Stimulated activated CD8-positive, alpha-beta memory T cell treated with anti-CD3 and anti-CD28 coated beads, Interleukin-15, amount 100 ng/mL, for 4 hours (primary cell): ENCODE results near the gene PPP2R5E.
A peak's percentile ranks its signal among the peaks of the same experiment; 100 is the strongest.
"Not testable (repeated sequence)": the region's sequence is repeated elsewhere in the genome, so short reads cannot be mapped to it uniquely, and the experiment has no call there.

Experiments
- DNase-seq, 2 donors: peaks; one replicate each; pipeline ENCODE4 v3.0.0-alpha.2; 2020; ENCODE audit warnings: low read depth in 2 of 2

PPP2R5E gene

GRCh38 chr14:63522511-63522910, 20.7 kb downstream of the PPP2R5E start:
- not testable (repeated sequence) for DNase-seq

GRCh38 chr14:63517354-63517753, 25.8 kb downstream of the PPP2R5E start:
- no peak for DNase-seq

DNA sequence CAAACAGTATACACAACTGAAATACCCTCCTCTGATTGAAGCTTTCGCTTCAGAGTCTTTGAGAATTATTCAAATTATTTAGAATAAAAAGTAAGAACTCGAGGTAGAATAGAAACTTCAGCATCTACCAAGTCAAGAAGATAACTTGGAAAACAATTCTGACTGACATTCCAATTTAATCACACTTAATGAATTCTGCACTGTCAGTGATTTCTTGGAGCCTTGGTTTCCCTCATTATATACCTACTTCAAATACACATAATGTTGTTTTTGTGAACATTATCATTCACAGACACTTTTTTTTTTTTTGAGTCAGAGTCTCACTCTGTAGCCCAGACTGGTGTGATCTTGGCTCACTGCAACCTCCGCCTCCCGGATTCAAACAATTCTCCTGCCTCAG, 27.9 kb downstream of the PPP2R5E start:
- DNase-seq, result no peak

DNA sequence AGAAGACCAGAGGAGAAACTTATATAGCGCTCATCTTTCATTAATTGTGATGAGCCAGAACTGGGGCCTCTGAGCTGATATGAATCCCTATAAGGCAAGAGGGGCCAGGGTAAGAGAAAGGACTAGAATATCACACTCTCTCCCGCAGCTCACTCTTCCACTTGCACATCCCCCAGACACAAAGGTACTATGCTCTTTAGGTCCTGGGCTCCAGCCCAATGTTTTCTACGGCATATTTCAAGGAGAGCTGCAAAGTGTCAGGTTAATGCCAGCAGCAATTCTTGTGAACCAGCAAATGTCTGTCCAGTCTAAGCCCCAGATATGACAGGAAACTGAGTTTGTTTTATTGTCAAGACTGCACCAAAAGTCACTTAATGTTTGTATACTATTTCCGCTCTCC, 29.4 kb downstream of the PPP2R5E start:
- DNase-seq, result no peak

DNA sequence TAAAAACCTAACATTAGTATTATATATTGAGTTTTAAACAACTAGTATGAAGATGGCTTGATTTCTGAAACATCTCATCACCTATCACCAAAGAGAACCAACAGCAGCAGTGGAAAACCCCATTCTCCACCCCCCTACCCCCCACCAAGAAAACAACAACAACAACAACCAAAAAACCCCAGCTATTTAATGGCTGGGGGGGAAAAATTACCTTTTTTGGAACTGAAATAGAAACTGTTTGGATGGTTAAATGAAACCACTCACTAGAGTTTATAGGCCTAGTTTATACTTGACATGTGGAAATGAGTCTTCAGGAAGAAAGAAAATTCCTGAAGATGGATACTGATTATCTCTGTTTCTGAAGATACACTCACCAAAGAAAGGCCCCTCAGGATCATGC, 30.3 kb downstream of the PPP2R5E start:
- no peak for DNase-seq

DNA sequence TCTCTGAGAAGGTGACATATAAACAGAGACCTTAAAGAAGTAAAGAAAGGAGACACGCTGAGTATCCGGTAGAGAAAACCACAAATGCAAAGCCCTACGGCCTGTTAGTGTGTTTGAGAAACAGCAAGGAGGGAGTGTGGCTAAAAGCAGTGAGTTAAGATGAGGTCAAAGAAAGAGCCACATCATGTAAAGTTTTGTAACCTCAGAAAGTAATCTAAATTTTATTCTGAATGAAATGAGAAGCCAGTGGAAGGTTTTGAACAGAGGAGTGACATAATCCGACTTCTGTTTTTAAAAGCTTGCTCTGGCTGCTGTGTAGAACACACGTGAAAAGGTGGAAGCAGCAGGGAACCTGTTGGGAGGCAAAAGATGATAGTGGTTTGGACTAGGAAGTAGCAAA, 32.6 kb downstream of the PPP2R5E start:
- no peak for DNase-seq

DNA sequence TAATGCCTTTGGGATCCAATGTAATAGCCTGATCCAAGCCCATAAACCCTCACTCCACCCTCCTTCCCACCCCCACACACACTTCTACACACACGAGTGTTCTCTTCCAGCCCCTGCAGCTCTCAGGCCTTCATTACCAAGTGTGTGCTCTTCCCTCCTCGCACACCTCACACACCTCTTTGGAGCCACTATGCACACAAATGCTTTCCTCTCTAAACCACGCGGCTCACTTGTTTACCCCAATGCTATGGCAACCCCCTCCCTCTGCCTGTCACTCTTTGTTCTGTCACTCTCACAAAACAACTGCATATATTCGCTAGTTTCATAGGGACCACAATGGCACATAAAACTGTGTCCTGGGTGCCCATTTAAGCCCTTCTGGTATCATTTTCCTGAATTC, 35.1 kb downstream of the PPP2R5E start:
- DNase-seq, result peak in 1 of 2 donors; percentile 8

GRCh38 chr14:63504648-63505047, 38.5 kb downstream of the PPP2R5E start:
- no peak for DNase-seq

GRCh38 chr14:63501429-63501828, 41.7 kb downstream of the PPP2R5E start:
- no peak for DNase-seq

- DNase-seq, result no peak
Observed at GRCh38 chr14:63499701-63500250, 43.4 kb downstream of the PPP2R5E start.

DNA sequence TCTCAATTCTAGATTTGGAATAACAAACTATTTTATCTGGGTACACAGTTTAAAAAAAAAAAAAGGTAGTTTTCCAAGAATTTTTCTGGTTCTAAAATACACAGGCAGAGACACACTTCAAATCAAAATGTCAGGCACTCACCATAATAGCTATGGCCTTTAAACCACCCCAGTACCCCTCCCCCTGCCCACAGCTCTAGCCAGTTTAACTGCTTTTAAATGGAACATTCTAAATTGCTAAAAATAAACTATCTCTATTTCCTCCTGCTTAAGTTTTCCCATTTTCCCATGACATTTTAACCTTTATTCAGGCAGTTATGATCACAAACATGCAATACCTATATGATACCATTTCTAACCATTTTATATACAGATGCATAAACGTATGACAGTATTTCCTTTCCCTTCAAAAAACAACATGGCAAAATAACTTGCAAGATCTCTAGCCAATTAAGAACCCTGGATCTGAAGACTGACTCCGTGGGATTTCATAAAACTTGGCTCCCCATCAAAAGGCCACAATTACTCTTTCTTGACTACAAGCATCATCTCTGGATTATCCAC, 46.3 kb downstream of the PPP2R5E start:
- no peak for DNase-seq

- no peak for DNase-seq
Observed at GRCh38 chr14:63493246-63493645, 49.9 kb downstream of the PPP2R5E start.

DNA sequence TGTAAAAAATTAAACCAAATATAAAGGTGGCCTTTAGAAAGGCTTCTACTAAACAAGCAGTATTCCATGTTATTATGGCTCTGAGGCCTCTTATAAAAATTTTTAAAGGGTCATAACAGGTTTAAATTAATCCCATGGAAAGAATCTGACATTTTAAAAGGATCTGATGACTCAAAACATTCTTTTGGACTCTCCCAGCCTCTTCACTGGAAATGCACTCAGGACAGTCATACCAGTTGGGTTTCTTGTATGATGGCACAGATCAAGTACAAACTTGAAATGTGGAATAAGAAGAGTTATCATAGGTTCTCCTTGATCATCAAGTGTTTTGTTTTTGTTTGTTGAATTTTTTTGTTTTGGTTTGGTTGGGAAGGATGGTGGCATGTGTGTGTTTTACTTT, 50.8 kb downstream of the PPP2R5E start:
- DNase-seq, result no peak

DNA sequence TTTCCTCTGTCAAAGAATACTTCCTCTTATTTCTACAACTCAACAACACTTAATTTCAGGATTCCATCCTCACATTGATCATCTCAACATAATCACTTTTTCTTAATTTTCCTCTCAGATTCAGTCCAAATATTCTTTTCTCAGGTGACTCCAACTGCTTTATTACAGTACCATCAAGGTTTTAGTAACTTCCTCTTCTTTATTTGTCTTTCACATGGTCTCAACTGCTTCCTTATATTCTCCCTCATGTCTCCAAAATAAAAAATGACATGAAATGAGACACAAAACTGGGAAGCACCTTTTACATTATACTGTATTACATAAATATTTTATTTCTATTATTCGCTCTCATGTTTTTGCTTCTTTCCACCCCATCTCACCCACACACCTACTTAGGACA, 55.5 kb downstream of the PPP2R5E start:
- DNase-seq, result no peak

GRCh38 chr14:63486738-63487137, 56.4 kb downstream of the PPP2R5E start:
- DNase-seq, result no peak

GRCh38 chr14:63483315-63483714, 59.9 kb downstream of the PPP2R5E start:
- DNase-seq, result no peak

GRCh38 chr14:63480599-63480998, 62.6 kb downstream of the PPP2R5E start:
- DNase-seq, result no peak

GRCh38 chr14:63478437-63478852, 64.7 kb downstream of the PPP2R5E start:
- DNase-seq, result no peak

DNA sequence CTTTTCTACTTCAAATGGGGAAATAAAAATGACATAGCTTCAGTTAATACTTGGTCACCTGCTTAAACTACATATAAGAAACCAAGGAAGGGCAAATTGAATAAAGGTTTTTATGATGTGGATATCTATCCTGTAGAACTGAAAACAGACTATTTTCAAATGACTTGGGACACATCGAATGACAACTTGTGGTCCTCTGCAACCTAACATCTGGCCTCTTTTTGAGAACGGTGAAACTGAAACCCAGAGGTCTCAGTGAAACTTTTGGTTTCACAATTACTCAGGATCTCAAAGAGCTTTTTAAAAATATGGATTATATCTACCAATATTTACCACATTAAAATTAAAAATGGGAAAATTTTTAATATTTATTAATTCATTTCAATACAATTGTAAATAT, 65.2 kb downstream of the PPP2R5E start:
- no peak for DNase-seq

GRCh38 chr14:63477556-63477955, 65.6 kb downstream of the PPP2R5E start:
- DNase-seq, result no peak

GRCh38 chr14:63475761-63476160, 67.4 kb downstream of the PPP2R5E start:
- DNase-seq, result no peak

- DNase-seq, result no peak
Observed at GRCh38 chr14:63474844-63475243, 68.3 kb downstream of the PPP2R5E start.

GRCh38 chr14:63474111-63474510, 69.1 kb downstream of the PPP2R5E start:
- DNase-seq, result no peak
